Hematopoietic multipotent progenitor cell treated with erythropoietin and hydrocortisone succinate and interleukin-3 and kit ligand, for 8 days (in vitro differentiated cells): ENCODE results near the gene CHRNB4.

Source experiments
- DNase-seq: peaks from one replicate; pipeline ENCODE4 v3.0.0-alpha.2; 2015

Gene CHRNB4

GRCh38 chr15:78667578-78668236, 26.7 kb upstream of the CHRNB4 start:
- no peak for DNase-seq

GRCh38 chr15:78666010-78666409, 25.0 kb upstream of the CHRNB4 start:
- DNase-seq: no peak

GRCh38 chr15:78663703-78664102, 22.7 kb upstream of the CHRNB4 start:
- no peak for DNase-seq

GRCh38 chr15:78662028-78662427, 21.0 kb upstream of the CHRNB4 start:
- no peak for DNase-seq

GRCh38 chr15:78661001-78661400, 20.0 kb upstream of the CHRNB4 start:
- no peak for DNase-seq

- no peak for DNase-seq
Measured at GRCh38 chr15:78660584-78660983, 19.6 kb upstream of the CHRNB4 start.

- DNase-seq: no peak
Measured at GRCh38 chr15:78658823-78659222, 17.8 kb upstream of the CHRNB4 start.

DNA sequence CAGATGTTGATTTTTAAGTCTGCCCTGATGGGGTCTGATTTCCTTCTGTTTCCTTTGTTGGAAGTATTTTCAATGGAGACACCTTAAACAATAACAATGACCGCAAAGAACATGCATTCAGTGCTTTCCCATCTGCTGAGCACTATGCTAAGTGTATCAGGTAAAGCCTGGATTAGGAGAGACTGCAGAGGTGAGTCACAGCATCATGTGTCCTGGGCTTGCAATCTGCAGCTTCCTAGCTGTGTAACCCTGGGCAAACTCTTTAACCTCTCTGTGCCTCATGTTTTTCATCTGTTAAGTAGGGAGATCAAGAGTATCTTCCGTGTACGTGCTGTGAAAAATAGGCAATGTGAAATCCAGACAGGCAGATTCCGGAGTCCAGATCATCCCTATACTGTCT, 13.3 kb upstream of the CHRNB4 start:
- no peak for DNase-seq

- no peak for DNase-seq
Measured at GRCh38 chr15:78651930-78652615, 11.1 kb upstream of the CHRNB4 start.

- DNase-seq: no peak
Measured at GRCh38 chr15:78651007-78651406, 10.0 kb upstream of the CHRNB4 start.

GRCh38 chr15:78650022-78650421, 9.0 kb upstream of the CHRNB4 start:
- DNase-seq: no peak

DNA sequence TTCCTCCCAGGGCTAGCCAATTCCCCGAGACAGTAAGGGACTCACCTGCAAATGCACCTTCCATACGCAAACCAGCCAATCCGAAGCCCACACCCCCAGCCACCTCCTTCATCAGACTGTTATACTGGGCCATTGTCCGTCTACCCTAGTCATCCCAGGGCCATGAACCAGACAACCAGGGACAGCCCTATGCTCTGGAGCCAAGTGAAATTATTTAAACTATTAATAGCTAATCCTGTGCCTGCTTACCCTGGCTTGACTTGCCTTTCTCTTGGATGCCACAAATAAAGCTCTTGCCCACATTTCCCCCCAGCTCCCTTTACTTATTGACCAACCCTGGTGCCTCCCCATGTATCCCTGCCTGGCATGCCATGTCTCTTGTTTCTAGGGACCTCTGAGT, 4.0 kb upstream of the CHRNB4 start:
- no peak for DNase-seq

DNA sequence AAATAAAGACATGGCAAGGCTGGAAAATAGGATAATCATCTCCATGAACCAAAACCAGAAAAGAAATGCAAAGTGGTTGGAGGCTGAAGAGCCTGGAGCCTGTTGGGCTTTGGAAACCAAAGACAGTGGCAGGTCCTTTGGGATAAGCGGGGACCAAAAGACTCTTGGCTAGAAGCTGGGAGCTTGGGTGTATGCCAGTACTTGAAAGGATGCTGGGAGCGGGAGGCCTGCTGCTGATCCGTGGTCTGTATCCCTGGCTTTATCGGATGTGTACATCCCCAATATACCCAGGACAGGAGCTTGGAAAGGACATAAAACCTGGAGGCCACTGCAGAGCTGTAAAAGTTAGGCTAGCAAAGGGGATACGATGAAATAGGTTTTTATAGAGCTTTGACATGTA, 1.3 kb upstream of the CHRNB4 start:
- DNase-seq: no peak

DNA sequence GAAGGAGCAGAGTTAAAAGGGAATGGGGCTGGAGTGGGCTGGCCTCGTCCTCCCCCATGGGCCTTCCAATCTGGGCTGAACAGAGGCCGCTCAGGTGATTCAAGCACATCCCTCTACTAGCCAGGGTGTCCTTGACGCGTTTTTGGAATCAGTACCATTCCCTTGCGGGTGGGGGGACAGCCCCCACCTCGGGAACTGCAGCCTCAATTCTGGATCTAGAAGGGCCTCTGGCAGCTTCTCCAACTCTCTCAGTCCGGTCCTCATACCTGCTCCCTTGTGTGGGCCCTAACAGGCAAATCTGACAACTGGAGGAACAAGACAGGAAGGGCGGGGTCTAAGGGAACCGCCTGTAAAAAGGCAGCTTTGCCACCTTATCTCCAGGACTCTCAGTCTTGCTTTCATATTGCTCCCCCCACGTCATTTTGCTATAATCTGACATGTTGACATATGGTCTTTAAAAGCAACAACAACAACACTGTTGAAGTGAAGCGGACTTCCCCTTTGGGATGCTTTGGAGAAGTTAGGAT, 802 bp upstream of the CHRNB4 start:
- peak; percentile 10 for DNase-seq

- no peak for DNase-seq
Measured at GRCh38 chr15:78640527-78641101, 396 bp downstream of the CHRNB4 start.

- DNase-seq: peak; percentile 65
Measured at GRCh38 chr15:78638658-78639314, 2.2 kb downstream of the CHRNB4 start.

DNA sequence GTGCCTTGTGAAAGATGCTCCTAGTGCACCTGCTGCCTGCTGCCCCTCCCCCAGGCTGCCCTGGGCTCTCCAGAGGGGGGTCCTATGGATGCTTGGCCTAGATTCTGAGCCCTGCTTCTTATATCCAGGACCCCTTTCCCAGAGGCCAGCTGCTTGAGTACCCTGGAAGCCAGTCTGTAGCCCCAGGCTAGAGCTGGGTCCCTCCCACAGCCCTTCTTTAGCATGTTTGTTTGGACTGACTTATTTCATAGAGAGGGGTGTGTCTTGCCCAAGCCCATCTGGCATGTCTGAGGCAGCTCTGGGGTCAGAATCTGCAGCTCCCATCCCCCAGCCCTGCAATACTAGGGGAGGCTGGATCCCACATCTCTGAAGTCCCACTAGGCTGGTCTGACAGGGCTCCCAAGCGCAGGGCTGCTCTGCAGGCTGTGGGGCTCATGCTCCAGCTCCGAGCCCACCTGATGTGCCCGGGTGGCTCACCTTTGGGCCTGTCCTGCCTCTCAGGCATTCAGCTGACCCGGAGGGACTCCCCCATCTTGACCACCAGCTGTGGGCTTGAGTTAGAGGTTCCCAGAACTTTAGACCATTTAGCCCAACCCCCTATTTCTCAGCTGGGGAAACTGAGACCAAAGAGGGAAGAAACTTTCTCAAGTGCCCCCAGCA, 3.1 kb downstream of the CHRNB4 start:
- no peak for DNase-seq

- DNase-seq: no peak
Measured at GRCh38 chr15:78636378-78636859, 4.6 kb downstream of the CHRNB4 start.

DNA sequence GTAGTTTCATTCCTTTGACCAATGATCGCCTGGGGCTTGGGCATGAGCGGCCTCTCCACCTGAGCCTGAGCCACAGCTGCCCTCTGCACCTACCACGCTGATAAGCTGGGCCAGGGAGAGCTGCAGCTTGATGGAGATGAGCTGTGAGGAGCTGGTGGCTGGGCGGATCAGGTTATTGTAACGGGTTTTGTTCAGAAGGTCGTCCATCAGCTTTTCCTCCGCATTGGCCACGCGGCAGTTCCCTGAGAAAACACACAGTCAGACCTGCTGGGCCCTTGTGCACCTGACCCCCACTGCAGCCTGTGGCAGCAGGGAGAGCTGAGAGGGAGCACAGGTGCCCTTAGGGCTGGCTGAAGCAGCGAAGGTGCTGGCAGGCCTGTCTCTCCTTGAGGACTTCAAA, 5.7 kb downstream of the CHRNB4 start:
- DNase-seq: no peak

- DNase-seq: no peak
Measured at GRCh38 chr15:78634210-78635145, 6.5 kb downstream of the CHRNB4 start.

- DNase-seq: no peak
Measured at GRCh38 chr15:78633348-78633747, 7.7 kb downstream of the CHRNB4 start.
